ENCODE data around the gene CYP3A5.

GRCh38 chr7:99666013-99666395 is 13.8 kb downstream of the CYP3A5 start:
- TF ChIP-seq EP300 (IDR thresholded peaks at IDR 0.05) (no peak), CTCF (IDR thresholded peaks at IDR 0.05) (no peak)
